ENCODE measurements around the gene HK1. TPM values are rescaled to one million over a fixed set of nuclear protein-coding genes. Genes with fewer than 3 reads are reported as not detected.

The HK1 gene
- total and polyA plus RNA-seq, 11 donors, result 83.0 to 310 (median 227) TPM

GRCh38 chr10:69360485-69361302, 82.4 kb downstream of the HK1 start:
- intact Hi-C loops (cut with DNase I), result loop anchor here in 7 of 10 donors (5.0 kb wide), 3 partner anchors 33 to 43 kb away; no protein-coding TSS in a partner anchor

GRCh38 chr10:69361303-69361614, 83.0 kb downstream of the HK1 start:
- no peak for TF ChIP-seq POLR2A (IDR thresholded peaks at IDR 0.05)
- TF ChIP-seq, protein P1, sequence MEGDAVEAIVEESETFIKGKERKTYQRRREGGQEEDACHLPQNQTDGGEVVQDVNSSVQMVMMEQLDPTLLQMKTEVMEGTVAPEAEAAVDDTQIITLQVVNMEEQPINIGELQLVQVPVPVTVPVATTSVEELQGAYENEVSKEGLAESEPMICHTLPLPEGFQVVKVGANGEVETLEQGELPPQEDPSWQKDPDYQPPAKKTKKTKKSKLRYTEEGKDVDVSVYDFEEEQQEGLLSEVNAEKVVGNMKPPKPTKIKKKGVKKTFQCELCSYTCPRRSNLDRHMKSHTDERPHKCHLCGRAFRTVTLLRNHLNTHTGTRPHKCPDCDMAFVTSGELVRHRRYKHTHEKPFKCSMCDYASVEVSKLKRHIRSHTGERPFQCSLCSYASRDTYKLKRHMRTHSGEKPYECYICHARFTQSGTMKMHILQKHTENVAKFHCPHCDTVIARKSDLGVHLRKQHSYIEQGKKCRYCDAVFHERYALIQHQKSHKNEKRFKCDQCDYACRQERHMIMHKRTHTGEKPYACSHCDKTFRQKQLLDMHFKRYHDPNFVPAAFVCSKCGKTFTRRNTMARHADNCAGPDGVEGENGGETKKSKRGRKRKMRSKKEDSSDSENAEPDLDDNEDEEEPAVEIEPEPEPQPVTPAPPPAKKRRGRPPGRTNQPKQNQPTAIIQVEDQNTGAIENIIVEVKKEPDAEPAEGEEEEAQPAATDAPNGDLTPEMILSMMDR (IDR thresholded peaks at IDR 0.05), result no peak
- Histone ChIP-seq H3K4me1 (peaks cover 17 to 68% (median 56%) of the 10 kb centered on the region in 12 donors), H3K27ac (peak overlapping the region in 11 of 12 donors; percentile 26 to 77 (median 66)), H3K4me3 (no peak overlapping the region), H3K27me3 (no peaks in the 10 kb centered on the region), H3K9me3 (no peaks in the 10 kb centered on the region), H3K36me3 (peaks cover 0 to 58% (median 17%) of the 10 kb centered on the region in 9 donors)
- 82 to 93% (median 84%) methylated on average over 1 to 2 of the region's 2 CpGs for WGBS, 4 donors
- intact Hi-C loops (cut with DNase I), result loop anchor here in 7 of 10 donors (5.0 kb wide), 3 partner anchors 34 to 44 kb away; no protein-coding TSS in a partner anchor
- DNase-seq (peak in 3 of 5 donors; percentile 44 to 62 (median 52)), ATAC-seq (peak; percentile 9 to 35 (median 24))

More at GRCh38 chr10:69360485-69361302, 82.4 kb downstream of the HK1 start:
- Histone ChIP-seq H3K27ac (peak overlapping the region; percentile 45 to 78 (median 67)), H3K27me3 (no peaks in the 10 kb centered on the region), H3K9me3 (no peaks in the 10 kb centered on the region), H3K4me1 (peaks cover 17 to 68% (median 56%) of the 10 kb centered on the region in 12 donors), H3K4me3 (no peak overlapping the region), H3K36me3 (peaks cover 0 to 53% (median 12%) of the 10 kb centered on the region in 9 donors)
- TF ChIP-seq, protein P1 (IDR thresholded peaks at IDR 0.05), result no peak
- no peak for TF ChIP-seq POLR2A (IDR thresholded peaks at IDR 0.05)
- DNase-seq (peak; percentile 61 to 84 (median 71)), ATAC-seq (peak; percentile 63 to 79 (median 71))
- 16 to 40% (median 27%) methylated on average over 5 to 8 of the region's 8 CpGs for WGBS, 4 donors

- Histone ChIP-seq H3K27me3 (no peaks in the 10 kb centered on the region), H3K27ac (peak overlapping the region in 11 of 12 donors; percentile 54 to 83 (median 66)), H3K9me3 (no peaks in the 10 kb centered on the region), H3K36me3 (peaks cover 0 to 71% (median 29%) of the 10 kb centered on the region in 9 donors), H3K4me3 (no peak overlapping the region), H3K4me1 (peaks cover 17 to 68% (median 56%) of the 10 kb centered on the region in 12 donors)
- WGBS, 4 donors, result 13 to 28% (median 24%) methylated on average over 8 to 13 of the region's 13 CpGs
- TF ChIP-seq, protein P1 (IDR thresholded peaks at IDR 0.05), result no peak
- intact Hi-C loops (cut with DNase I), result loop anchor here in 8 of 10 donors (2.0 to 5.0 kb wide), 4 partner anchors 35 to 45 kb away; no protein-coding TSS in a partner anchor
- ATAC-seq (peak; percentile 35 to 79 (median 76)), DNase-seq (peak; percentile 76 to 86 (median 82))
These were observed 84.2 kb downstream of the HK1 start for GRCh38 chr10:69362471-69362954.

GRCh38 chr10:69363666-69364065, 85.4 kb downstream of the HK1 start:
- DNase-seq, result no peak
- Histone ChIP-seq H3K36me3 (peaks cover 0 to 82% (median 40%) of the 10 kb centered on the region in 9 donors), H3K4me1 (peaks cover 17 to 60% (median 52%) of the 10 kb centered on the region in 12 donors), H3K9me3 (no peaks in the 10 kb centered on the region), H3K4me3 (no peak overlapping the region), H3K27ac (peak overlapping the region in 8 of 12 donors; percentile 54 to 83 (median 66)), H3K27me3 (no peaks in the 10 kb centered on the region)
- WGBS, 4 donors, result 49 to 56% (median 53%) methylated on average over 5 of the region's 5 CpGs
- no peak for TF ChIP-seq POLR2A (IDR thresholded peaks at IDR 0.05)
- TF ChIP-seq, protein P1 (IDR thresholded peaks at IDR 0.05), result no peak
- intact Hi-C loops (cut with DNase I), result loop anchor here in 8 of 10 donors (2.0 to 5.0 kb wide), 4 partner anchors 36 to 46 kb away; no protein-coding TSS in a partner anchor
- ATAC-seq, result peak in 2 of 4 donors; percentile 4 to 33
